ENCODE results near the gene UBE2D3.

GRCh38 chr4:102827674-102828496, 534 bp upstream of the UBE2D3 start:
- TF ChIP-seq CTCF (conservative IDR thresholded peaks at IDR 0.05) (no peak), ZFX (IDR thresholded peaks at IDR 0.05) (no peak)
